ENCODE measurements around the gene MAD1L1. TPM values are rescaled to one million over a fixed set of nuclear protein-coding genes. Genes with fewer than 3 reads are reported as not detected.

Gene MAD1L1
- total and polyA plus RNA-seq, 2 donors (not counting 3 experiments of a cell fraction or from before 2014, with no cell fraction given) = 34.1 to 42.3 TPM

DNA sequence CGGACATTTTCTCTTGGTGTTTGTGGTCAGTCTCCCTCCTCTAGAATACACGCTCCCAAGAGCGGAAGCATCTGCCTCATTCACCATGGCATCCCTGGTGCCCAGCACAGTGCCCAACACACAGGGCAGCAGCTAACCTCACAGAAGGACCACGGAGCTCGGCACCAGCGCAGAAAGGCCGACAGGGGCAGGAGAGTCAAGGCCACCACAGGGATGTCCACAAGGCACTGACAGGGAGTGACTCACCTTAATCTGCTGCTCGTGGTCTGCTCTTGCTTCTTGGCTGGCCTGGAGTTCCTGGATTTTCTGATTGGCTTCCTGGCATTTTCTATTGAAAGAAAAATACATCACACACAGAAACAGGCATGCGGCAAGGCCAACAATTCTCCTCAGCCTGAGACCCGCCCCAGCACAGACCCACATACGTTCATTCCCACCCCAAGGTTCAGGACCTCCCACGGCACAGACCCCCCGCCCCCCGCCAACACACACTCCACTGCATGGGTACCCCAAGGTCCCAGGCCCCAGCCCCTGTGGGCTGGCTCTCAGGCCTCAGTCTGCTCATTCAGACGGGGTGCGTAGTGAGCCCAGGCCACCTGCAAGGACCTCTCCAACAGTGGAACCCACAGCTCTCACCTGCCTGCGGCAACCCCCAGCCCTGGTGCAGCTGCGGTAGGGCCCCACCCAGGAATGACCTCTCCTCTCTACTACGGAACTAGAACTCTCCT lies 14.9 kb downstream of the MAD1L1 start:
- Histone ChIP-seq H3K9me3 (replicated peaks; ENCODE audit: control insufficient read depth, insufficient read depth, low read length) (no peaks in the 10 kb centered on the region), H3K27me3 (ENCODE audit: control insufficient read depth in 2 of 2, insufficient read depth in 2 of 2, low read length in 2 of 2) (no peaks in the 10 kb centered on the region), H3K9ac (replicated peaks; ENCODE audit: extremely low read depth, insufficient read depth, low read length) (no peak overlapping the region), H3K4me2 (ENCODE audit: insufficient read depth, low read length) (no peak overlapping the region), H4K20me1 (replicated peaks; ENCODE audit: control insufficient read depth, extremely low read depth, insufficient read depth, low read length) (no peaks in the 10 kb centered on the region), H3K36me3 (ENCODE audit: control insufficient read depth in 2 of 2, extremely low read depth in 1 of 2, insufficient read depth in 2 of 2, low read length in 2 of 2) (peaks cover 8 to 42% of the 10 kb centered on the region in 2 experiments), H2AFZ (ENCODE audit: low read depth, low read length) (no peak overlapping the region), H3K9me1 (replicated peaks; ENCODE audit: control insufficient read depth, extremely low read depth, insufficient read depth, low read length) (no peaks in the 10 kb centered on the region), H3K79me2 (ENCODE audit: control insufficient read depth, insufficient read depth, low read length) (no peaks in the 10 kb centered on the region), H3K4me1 (ENCODE audit: control insufficient read depth, extremely low read depth, insufficient read depth, low read length) (no peaks in the 10 kb centered on the region), H3K27ac (ENCODE audit: insufficient read depth, low read depth, low read length) (no peak overlapping the region), H3K4me3 (replicated peaks in 1 of 3; ENCODE audit: insufficient read depth in 1 of 3, low read depth in 1 of 3, low read length in 3 of 3) (no peak overlapping the region)
- ChIA-PET CTCF (interaction anchor here (1.4 kb wide), 1 partner anchor 130 kb away, joined by 3 read pairs; no protein-coding TSS in a partner anchor), POLR2A (no interaction called here)
- no TSS peak for BruUV-seq (replicated peaks)
- FAIRE-seq (peak; percentile 28), DNase-seq (ENCODE audit: low read depth, low spot score) (no peak)
- dilution Hi-C loops (cut with MboI; ENCODE audit: extremely low pct_ligation_motif_present, low sequenced_read_pairs) = no loop called here
- TF ChIP-seq, protein P1, sequence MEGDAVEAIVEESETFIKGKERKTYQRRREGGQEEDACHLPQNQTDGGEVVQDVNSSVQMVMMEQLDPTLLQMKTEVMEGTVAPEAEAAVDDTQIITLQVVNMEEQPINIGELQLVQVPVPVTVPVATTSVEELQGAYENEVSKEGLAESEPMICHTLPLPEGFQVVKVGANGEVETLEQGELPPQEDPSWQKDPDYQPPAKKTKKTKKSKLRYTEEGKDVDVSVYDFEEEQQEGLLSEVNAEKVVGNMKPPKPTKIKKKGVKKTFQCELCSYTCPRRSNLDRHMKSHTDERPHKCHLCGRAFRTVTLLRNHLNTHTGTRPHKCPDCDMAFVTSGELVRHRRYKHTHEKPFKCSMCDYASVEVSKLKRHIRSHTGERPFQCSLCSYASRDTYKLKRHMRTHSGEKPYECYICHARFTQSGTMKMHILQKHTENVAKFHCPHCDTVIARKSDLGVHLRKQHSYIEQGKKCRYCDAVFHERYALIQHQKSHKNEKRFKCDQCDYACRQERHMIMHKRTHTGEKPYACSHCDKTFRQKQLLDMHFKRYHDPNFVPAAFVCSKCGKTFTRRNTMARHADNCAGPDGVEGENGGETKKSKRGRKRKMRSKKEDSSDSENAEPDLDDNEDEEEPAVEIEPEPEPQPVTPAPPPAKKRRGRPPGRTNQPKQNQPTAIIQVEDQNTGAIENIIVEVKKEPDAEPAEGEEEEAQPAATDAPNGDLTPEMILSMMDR (IDR thresholded peaks at IDR 0.05; ENCODE audit: extremely low read depth in 1 of 2, insufficient read depth in 1 of 2, low read depth in 1 of 2, low read length in 2 of 2) = no peak
- TF ChIP-seq POLR2AphosphoS5 (IDR thresholded peaks at IDR 0.05; ENCODE audit: insufficient read depth, low read depth, low read length) (no peak), GATA2 (IDR thresholded peaks at IDR 0.05; ENCODE audit: insufficient read depth, insufficient read length, low read depth, low read length) (no peak), POLR2A (IDR thresholded peaks at IDR 0.05; ENCODE audit: low read depth, low read length) (no peak)
- intact Hi-C loops (cut with micrococcal nuclease) = no loop called here

DNA sequence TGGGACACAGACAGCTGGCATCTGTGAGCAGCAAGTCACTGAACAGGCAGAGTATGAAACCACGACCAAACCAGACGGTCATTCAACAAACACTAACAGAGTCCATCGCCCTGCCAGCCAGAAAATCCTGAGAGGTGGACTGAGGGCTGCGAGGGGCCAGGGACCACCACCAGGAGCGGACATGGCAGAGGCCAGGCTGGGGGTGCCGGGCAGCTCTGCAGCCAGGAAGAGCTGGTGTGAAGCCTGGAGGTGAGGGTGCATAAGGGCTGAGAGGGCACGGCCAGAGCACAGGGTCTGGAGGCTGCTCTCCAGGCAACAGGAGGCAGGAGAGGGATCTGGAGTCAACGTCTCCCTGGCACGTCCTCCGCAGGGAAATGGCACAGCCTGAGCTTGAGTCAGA lies 15.5 kb downstream of the MAD1L1 start:
- no TSS peak for BruUV-seq (replicated peaks)
- TF ChIP-seq EZH2 (IDR thresholded peaks at IDR 0.05; ENCODE audit: borderline replicate concordance, low read depth, low read length, severe bottlenecking) = no peak
- TF ChIP-seq MYC (IDR thresholded peaks at IDR 0.05; ENCODE audit: low read depth, low read length) = no peak
- TF ChIP-seq, protein P2, sequence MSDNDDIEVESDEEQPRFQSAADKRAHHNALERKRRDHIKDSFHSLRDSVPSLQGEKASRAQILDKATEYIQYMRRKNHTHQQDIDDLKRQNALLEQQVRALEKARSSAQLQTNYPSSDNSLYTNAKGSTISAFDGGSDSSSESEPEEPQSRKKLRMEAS (IDR thresholded peaks at IDR 0.05; ENCODE audit: insufficient read depth, insufficient read length) = no peak
- TF ChIP-seq, protein P1 (IDR thresholded peaks at IDR 0.05; ENCODE audit: extremely low read depth in 1 of 2, insufficient read depth in 1 of 2, low read depth in 1 of 2, low read length in 2 of 2) = no peak
- TF ChIP-seq GATA2 (IDR thresholded peaks at IDR 0.05; ENCODE audit: insufficient read depth, insufficient read length, low read depth, low read length) = no peak
- TF ChIP-seq POLR2AphosphoS5 (IDR thresholded peaks at IDR 0.05; ENCODE audit: insufficient read depth, low read depth, low read length) = no peak
- TF ChIP-seq POLR2A (IDR thresholded peaks at IDR 0.05; ENCODE audit: low read depth, low read length) = no peak
- no peak for TF ChIP-seq JUN (IDR thresholded peaks at IDR 0.05; ENCODE audit: borderline replicate concordance, insufficient read depth, insufficient read length, low read depth)
- no peak for TF ChIP-seq FOS (IDR thresholded peaks at IDR 0.05; ENCODE audit: borderline replicate concordance, insufficient read depth, low read length)
- no peak overlapping the region for H3K4me2 ChIP-seq (ENCODE audit: insufficient read depth, low read length)
- intact Hi-C loops (cut with micrococcal nuclease) (no loop called here), dilution Hi-C loops (cut with MboI; ENCODE audit: extremely low pct_ligation_motif_present, low sequenced_read_pairs) (no loop called here)
- ChIA-PET POLR2A (no interaction called here), CTCF (interaction anchor here (1.4 kb wide), 2 partner anchors 22 to 131 kb away, joined by 3 read pairs; no protein-coding TSS in a partner anchor)
- H3K79me2 ChIP-seq (ENCODE audit: control insufficient read depth, insufficient read depth, low read length) = no peaks in the 10 kb centered on the region
- DNase-seq (ENCODE audit: low read depth, low spot score) (no peak), FAIRE-seq (no peak)
- no peaks in the 10 kb centered on the region for H3K9me1 ChIP-seq (replicated peaks; ENCODE audit: control insufficient read depth, extremely low read depth, insufficient read depth, low read length)
- peaks cover 8 to 37% of the 10 kb centered on the region in 2 experiments for H3K36me3 ChIP-seq (ENCODE audit: control insufficient read depth in 2 of 2, extremely low read depth in 1 of 2, insufficient read depth in 2 of 2, low read length in 2 of 2)
- no peak overlapping the region for H3K4me3 ChIP-seq (replicated peaks in 1 of 3; ENCODE audit: insufficient read depth in 1 of 3, low read depth in 1 of 3, low read length in 3 of 3)
- no peaks in the 10 kb centered on the region for H3K9me3 ChIP-seq (replicated peaks; ENCODE audit: control insufficient read depth, insufficient read depth, low read length)
- no peak overlapping the region for H2AFZ ChIP-seq (ENCODE audit: low read depth, low read length)
- no peak overlapping the region for H3K27ac ChIP-seq (ENCODE audit: insufficient read depth, low read depth, low read length)
- H3K4me1 ChIP-seq (ENCODE audit: control insufficient read depth, extremely low read depth, insufficient read depth, low read length) = no peaks in the 10 kb centered on the region
- no peaks in the 10 kb centered on the region for H3K27me3 ChIP-seq (ENCODE audit: control insufficient read depth in 2 of 2, insufficient read depth in 2 of 2, low read length in 2 of 2)
- H4K20me1 ChIP-seq (replicated peaks; ENCODE audit: control insufficient read depth, extremely low read depth, insufficient read depth, low read length) = no peaks in the 10 kb centered on the region
- H3K9ac ChIP-seq (replicated peaks; ENCODE audit: extremely low read depth, insufficient read depth, low read length) = no peak overlapping the region
